Muscle layer of duodenum (tissue), 2 donors: ENCODE measurements around the gene GPR107.
"Not testable (repeated sequence)": the region's sequence is repeated elsewhere in the genome, so short reads cannot be mapped to it uniquely, and the experiment has no call there.

Source experiments
- H3K27ac ChIP-seq: one replicate; pipeline ENCODE4 v1.7.0; 2013; ENCODE audit warnings: mild to moderate bottlenecking, low read length
- H3K27me3 ChIP-seq: one replicate; pipeline ENCODE4 v1.7.0; 2013; ENCODE audit warnings: low read depth, mild to moderate bottlenecking, control low read depth, low read length
- H3K36me3 ChIP-seq, 2 donors: one replicate each; pipeline ENCODE4 v1.7.0; 2013; ENCODE audit warnings: low read length in 2 of 2, control low read depth in 1 of 2, mild to moderate bottlenecking in 1 of 2; ENCODE audit not compliant: insufficient read depth in 2 of 2, control insufficient read depth in 1 of 2
- H3K4me1 ChIP-seq, 2 donors: one replicate each; pipeline ENCODE4 v1.7.0; 2013; ENCODE audit warnings: low read length in 2 of 2, mild to moderate bottlenecking in 2 of 2, control low read depth in 1 of 2, moderate library complexity in 1 of 2; ENCODE audit not compliant: insufficient read depth in 2 of 2, control insufficient read depth in 1 of 2
- H3K4me3 ChIP-seq, 2 donors: one replicate each; pipeline ENCODE4 v1.7.0; 2013; ENCODE audit warnings: low read length in 2 of 2, low read depth in 1 of 2, mild to moderate bottlenecking in 1 of 2
- H3K9me3 ChIP-seq, 2 donors: one replicate each; pipeline ENCODE4 v1.7.0; 2013; ENCODE audit warnings: low read length in 2 of 2, control low read depth in 1 of 2, mild to moderate bottlenecking in 1 of 2; ENCODE audit not compliant: control insufficient read depth in 1 of 2
- donor health status: healthy.

The GPR107 gene

GRCh38 chr9:130053504-130054324 lies at the start of gene GPR107:
Gene GPR107 (plus strand): TSS chr9:130053906. CDS start chr9:130053933, 27 bp downstream.
- Histone ChIP-seq H3K4me1 (peaks cover 5 to 27% of the 10 kb centered on the region in 2 donors), H3K4me3 (peak within 1 kb of the TSS; percentile 89 to 90), H3K27me3 (no peaks in the 10 kb centered on the region), H3K9me3 (no peaks in the 10 kb centered on the region), H3K27ac (peak within 1 kb of the TSS; percentile 81), H3K36me3 (peaks cover 0 to under 1% of the 10 kb centered on the region in 2 donors)

DNA sequence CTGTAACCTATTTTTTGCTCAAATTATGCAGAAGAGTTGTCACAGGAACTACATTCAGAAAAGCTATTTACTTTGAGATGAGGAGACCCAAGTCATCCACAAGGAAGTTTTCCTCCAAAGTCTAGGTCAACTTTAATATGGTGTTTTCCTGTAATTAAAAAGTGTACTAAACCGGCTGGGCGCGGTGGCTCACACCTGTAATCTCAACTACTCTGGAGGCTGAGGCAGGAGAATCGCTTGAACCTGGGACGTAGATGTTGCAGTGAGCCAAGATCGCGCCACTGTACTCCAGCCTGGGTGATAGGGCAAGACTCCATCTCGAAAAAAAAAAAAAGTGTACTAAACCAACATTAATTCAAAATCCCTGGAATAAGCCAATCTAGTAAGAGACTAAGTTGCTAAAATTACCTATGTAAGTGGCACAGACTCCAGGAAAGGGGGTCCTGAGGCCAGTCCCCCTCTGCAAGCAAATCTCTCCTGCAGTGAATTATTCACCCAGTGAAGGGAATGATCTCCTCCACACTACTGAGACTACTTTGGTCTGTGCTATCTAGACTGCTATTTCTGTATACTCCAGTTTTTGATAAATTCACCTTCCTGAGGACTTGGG lies 49.7 kb upstream of the GPR107 start:
- H3K27ac ChIP-seq: no peak overlapping the region
- H3K9me3 ChIP-seq: no peaks in the 10 kb centered on the region
- no peak overlapping the region for H3K4me3 ChIP-seq
- no peaks in the 10 kb centered on the region for H3K36me3 ChIP-seq
- H3K27me3 ChIP-seq: no peaks in the 10 kb centered on the region
- H3K4me1 ChIP-seq: peaks cover 0 to 9% of the 10 kb centered on the region in 2 donors

DNA sequence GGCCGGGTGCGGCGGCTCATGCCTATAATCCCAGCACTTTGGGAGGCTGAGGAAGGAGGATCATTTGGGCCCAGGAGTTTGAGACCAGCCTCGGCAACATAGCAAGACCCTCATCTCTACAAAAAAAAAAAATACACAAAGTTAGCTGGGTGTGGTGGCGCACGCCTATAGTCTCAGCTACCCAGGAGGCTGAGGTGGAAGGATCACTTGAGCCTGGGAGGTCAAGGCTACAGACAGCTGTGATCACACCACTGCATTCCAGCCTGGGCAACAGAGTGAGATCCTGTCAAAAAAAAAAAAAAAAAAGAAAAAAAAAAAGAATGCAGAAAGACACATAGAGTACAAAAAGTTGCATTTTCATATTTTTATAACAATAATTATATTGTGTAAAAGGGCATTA lies 46.8 kb upstream of the GPR107 start:
- H3K27me3 ChIP-seq, H3K4me3 ChIP-seq, H3K36me3 ChIP-seq, H3K9me3 ChIP-seq: not testable (repeated sequence)
- peaks cover 0 to 17% of the 10 kb centered on the region in 2 donors for H3K4me1 ChIP-seq
- H3K27ac ChIP-seq: peak overlapping the region; percentile 56

DNA sequence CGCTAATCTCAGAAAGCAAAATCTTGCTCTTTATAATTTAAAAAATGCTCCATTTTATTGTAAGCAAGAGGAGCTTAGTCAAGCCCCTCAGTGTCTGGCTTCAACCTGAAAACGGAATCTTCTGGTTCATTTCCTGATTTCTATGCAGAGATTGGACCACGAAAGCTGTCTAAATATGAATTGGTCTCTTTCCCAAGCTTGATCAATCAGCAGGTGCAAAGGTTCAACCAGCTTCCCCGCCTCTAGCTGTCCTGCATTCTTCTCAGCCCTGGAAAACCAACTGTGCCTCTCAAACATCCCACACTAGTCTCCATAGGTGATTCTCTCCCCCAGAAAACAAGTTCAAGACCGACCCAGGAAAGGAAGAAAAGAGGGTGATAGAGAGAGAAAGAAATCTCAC lies 45.2 kb upstream of the GPR107 start:
- Histone ChIP-seq H3K27ac (no peak overlapping the region), H3K4me3 (no peak overlapping the region), H3K27me3 (no peaks in the 10 kb centered on the region), H3K9me3 (no peaks in the 10 kb centered on the region), H3K4me1 (peaks cover 0 to 16% of the 10 kb centered on the region in 2 donors), H3K36me3 (no peaks in the 10 kb centered on the region)

DNA sequence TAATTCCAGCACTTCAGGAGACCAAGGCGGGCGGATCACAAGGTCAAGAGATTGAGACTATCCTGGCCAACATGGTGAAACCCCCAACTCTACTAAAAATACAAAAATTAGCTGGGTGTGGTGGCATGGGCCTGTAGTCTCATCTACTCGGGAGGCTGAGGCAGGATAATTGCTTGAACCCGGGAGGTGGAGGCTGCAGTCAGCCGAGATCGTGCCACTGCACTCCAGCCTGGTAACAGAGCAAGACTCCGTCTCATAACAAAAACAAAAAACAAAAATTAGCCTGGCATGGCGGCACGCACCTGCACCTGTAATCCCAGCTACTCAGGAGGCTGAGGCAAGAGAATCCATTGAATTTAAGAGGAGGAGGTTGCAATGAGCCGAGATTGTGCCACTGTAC lies 44.2 kb upstream of the GPR107 start:
- H3K4me1 ChIP-seq: peaks cover 0 to 17% of the 10 kb centered on the region in 2 donors
- H3K9me3 ChIP-seq, H3K4me3 ChIP-seq, H3K27me3 ChIP-seq, H3K36me3 ChIP-seq, H3K27ac ChIP-seq: not testable (repeated sequence)

DNA sequence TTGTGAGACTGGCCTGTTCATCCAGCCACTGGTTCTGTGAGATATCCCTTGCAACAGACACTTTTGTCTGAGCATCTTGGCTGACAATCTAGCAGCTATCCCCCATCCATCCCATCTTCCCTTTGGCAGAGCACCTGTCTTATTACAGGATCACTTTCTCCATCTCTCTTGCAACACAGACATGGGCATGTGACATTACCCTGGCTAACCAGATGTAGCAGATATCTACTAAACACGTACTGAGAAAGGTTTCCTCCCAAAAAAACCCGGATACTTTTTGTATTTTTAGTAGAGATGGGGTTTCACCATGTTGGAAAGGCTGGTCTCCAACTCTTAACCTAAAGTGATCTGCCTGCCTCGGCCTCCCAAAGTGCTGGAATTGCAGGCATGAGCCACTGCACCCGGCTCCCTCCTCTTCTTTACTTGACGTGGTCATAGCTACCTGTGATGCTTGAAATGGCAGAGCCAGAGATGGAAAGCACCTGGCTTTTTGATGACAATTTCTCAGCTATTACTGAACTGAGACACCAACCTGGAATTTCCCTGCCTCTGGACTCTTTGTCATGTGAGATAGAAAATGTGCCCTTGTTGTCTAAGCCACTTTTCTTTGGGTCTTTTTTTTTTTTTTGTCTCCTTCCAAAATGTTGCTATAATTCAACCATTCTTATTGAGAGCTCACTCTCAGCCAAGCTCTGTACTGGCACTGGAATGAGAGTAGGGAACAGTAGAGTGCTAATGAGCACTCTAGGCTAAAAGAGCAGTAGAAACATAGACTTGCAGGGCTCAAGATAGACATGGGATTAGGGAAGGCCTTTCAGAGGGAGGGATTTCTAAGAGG lies 43.3 kb upstream of the GPR107 start:
- H3K27ac ChIP-seq: peak overlapping the region; percentile 63
- H3K9me3 ChIP-seq: no peaks in the 10 kb centered on the region

DNA sequence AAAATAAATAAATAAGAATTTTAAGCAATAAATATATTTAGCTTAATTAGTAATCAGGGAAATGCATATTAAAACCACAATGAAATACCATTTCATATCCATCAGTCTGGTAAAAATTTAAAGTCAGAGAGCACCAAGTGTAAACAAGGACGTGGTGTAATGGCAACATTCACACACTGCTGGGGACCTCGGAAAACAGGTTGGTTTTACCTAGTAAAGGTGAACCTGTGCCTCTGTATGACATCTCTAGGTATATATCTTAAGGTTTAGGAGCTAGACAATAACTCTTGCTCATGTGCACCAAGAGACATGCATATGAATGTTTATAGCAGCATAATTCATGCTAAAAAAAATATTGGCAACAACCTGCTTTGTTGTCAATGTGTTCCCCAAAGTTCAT lies 40.4 kb upstream of the GPR107 start:
- no peak overlapping the region for H3K4me3 ChIP-seq
- peaks cover 0 to 19% of the 10 kb centered on the region in 2 donors for H3K4me1 ChIP-seq
- H3K27ac ChIP-seq: no peak overlapping the region
- H3K27me3 ChIP-seq: no peaks in the 10 kb centered on the region
- H3K9me3 ChIP-seq: peaks cover 0 to 2% of the 10 kb centered on the region in 2 donors
- H3K36me3 ChIP-seq: no peaks in the 10 kb centered on the region

More for the DNA sequence above, 43.3 kb upstream of the GPR107 start:
- H3K4me1 ChIP-seq: peaks cover 0 to 17% of the 10 kb centered on the region in 2 donors
- H3K4me3 ChIP-seq: no peak overlapping the region
- H3K27me3 ChIP-seq: no peaks in the 10 kb centered on the region
- H3K36me3 ChIP-seq: no peaks in the 10 kb centered on the region

GRCh38 chr9:130015353-130016019 lies 38.2 kb upstream of the GPR107 start:
- H3K4me3 ChIP-seq: no peak overlapping the region
- no peaks in the 10 kb centered on the region for H3K27me3 ChIP-seq
- H3K27ac ChIP-seq: no peak overlapping the region
- no peaks in the 10 kb centered on the region for H3K36me3 ChIP-seq
- peaks cover 0 to 17% of the 10 kb centered on the region in 2 donors for H3K4me1 ChIP-seq
- H3K9me3 ChIP-seq: peaks cover 0 to 2% of the 10 kb centered on the region in 2 donors

- H3K9me3 ChIP-seq: peaks cover 0 to 2% of the 10 kb centered on the region in 2 donors
- H3K36me3 ChIP-seq: no peaks in the 10 kb centered on the region
- H3K4me3 ChIP-seq: no peak overlapping the region
- H3K27me3 ChIP-seq: no peaks in the 10 kb centered on the region
- H3K4me1 ChIP-seq: peaks cover 0 to 27% of the 10 kb centered on the region in 2 donors
- peak overlapping the region; percentile 74 for H3K27ac ChIP-seq
Observed at GRCh38 chr9:130017076-130017475, 36.6 kb upstream of the GPR107 start.

- not testable (repeated sequence) for H3K4me3 ChIP-seq, H3K27me3 ChIP-seq, H3K36me3 ChIP-seq, H3K9me3 ChIP-seq
- Histone ChIP-seq H3K27ac (peak overlapping the region; percentile 74), H3K4me1 (peaks cover 0 to 27% of the 10 kb centered on the region in 2 donors)
Observed at GRCh38 chr9:130017510-130017909, 36.2 kb upstream of the GPR107 start.
